ENCODE data around the gene CLN3. TPM values are rescaled to one million over a fixed set of nuclear protein-coding genes. Genes with fewer than 3 reads are reported as not detected.
"Not testable (repeated sequence)": the region's sequence is repeated elsewhere in the genome, so short reads cannot be mapped to it uniquely, and the experiment has no call there.

The CLN3 gene
- total RNA-seq, 1 donor from 2014 or later = 14.6 TPM

- no peak for DNase-seq
Measured at GRCh38 chr16:28494121-28494851, 2.4 kb upstream of the CLN3 start, which contains the start of gene APOBR. TSS of gene APOBR (plus strand) at chr16:28494643. CDS start at chr16:28494682, 39 bp downstream.

- DNase-seq = no peak
Measured at GRCh38 chr16:28492511-28492910, 637 bp upstream of the CLN3 start.

- DNase-seq = no peak
Measured at GRCh38 chr16:28491230-28491969, 474 bp downstream of the CLN3 start.

- DNase-seq = no peak
Measured at GRCh38 chr16:28486266-28486665, 5.6 kb downstream of the CLN3 start.

- DNase-seq = not testable (repeated sequence)
Measured at GRCh38 chr16:28483361-28483760, 8.5 kb downstream of the CLN3 start.

GRCh38 chr16:28482026-28482425, 9.8 kb downstream of the CLN3 start:
- DNase-seq = no peak

GRCh38 chr16:28478506-28479180, 13.2 kb downstream of the CLN3 start:
- DNase-seq = no peak

- DNase-seq = no peak
Measured at GRCh38 chr16:28477311-28477920, 14.5 kb downstream of the CLN3 start.

- DNase-seq = no peak
Measured at GRCh38 chr16:28475221-28475620, 16.7 kb downstream of the CLN3 start.

- DNase-seq = no peak
Measured at GRCh38 chr16:28473714-28474265, 18.1 kb downstream of the CLN3 start.

- not testable (repeated sequence) for DNase-seq
Measured at GRCh38 chr16:28447081-28447480, 44.8 kb downstream of the CLN3 start.

GRCh38 chr16:28446388-28446787, 45.5 kb downstream of the CLN3 start:
- DNase-seq = not testable (repeated sequence)

- not testable (repeated sequence) for DNase-seq
Measured at GRCh38 chr16:28443943-28444342, 47.9 kb downstream of the CLN3 start.

GRCh38 chr16:28438899-28439298, 53.0 kb downstream of the CLN3 start:
- DNase-seq = not testable (repeated sequence)

GRCh38 chr16:28435340-28435739, 56.5 kb downstream of the CLN3 start:
- DNase-seq = not testable (repeated sequence)

Other genes starting within 250 kb of the CLN3 start
- 1.3 TPM for gene SBK1, start 199.5 kb downstream of the CLN3 start, total RNA-seq
- gene NPIPB6, start 128.6 kb downstream of the CLN3 start, total RNA-seq = 1.9 TPM
- gene EIF3CL, start 88.2 kb downstream of the CLN3 start, total RNA-seq = 59.1 TPM
- not detected for gene NPIPB7, start 19.7 kb downstream of the CLN3 start, total RNA-seq
- 1.7 TPM for gene APOBR, start 2.6 kb upstream of the CLN3 start, total RNA-seq
- not detected for gene IL27, start 14.8 kb upstream of the CLN3 start, total RNA-seq
- 8.4 TPM for gene NUPR1, start 46.9 kb upstream of the CLN3 start, total RNA-seq
- 9.4 TPM for gene SGF29, start 61.8 kb upstream of the CLN3 start, total RNA-seq
- gene SULT1A2, start 105.0 kb upstream of the CLN3 start, total RNA-seq = 0.39 TPM
- 12.0 TPM for gene SULT1A1, start 118.0 kb upstream of the CLN3 start, total RNA-seq
- gene NPIPB8, start 146.0 kb upstream of the CLN3 start, total RNA-seq = 1.7 TPM
- gene EIF3C, start 219.4 kb upstream of the CLN3 start, total RNA-seq = 170 TPM